ENCODE data around the gene FANK1. TPM values are rescaled to one million over a fixed set of nuclear protein-coding genes. Genes with fewer than 3 reads are reported as not detected.

FANK1 gene
- total RNA-seq, 1 donor from 2014 or later: 3.3 TPM

- DNase-seq (ENCODE audit: low spot score): no peak
- peaks cover 28% of the 10 kb centered on the region for H3K4me1 Mint-ChIP-seq (ENCODE audit: low read depth)
- H3K27me3 Mint-ChIP-seq (ENCODE audit: low read depth): no peaks in the 10 kb centered on the region
- H3K4me3 Mint-ChIP-seq (ENCODE audit: unreplicated experiment): no peak overlapping the region
- peaks cover 3% of the 10 kb centered on the region for H3K9me3 Mint-ChIP-seq (ENCODE audit: low read depth)
- peaks cover 30% of the 10 kb centered on the region for H3K36me3 Mint-ChIP-seq (ENCODE audit: low read depth)
- TF ChIP-seq CTCF (IDR thresholded peaks at IDR 0.05): no peak
- H3K27ac Mint-ChIP-seq (ENCODE audit: unreplicated experiment): no peak overlapping the region
Observed at GRCh38 chr10:126016156-126016805, 119.9 kb downstream of the FANK1 start.

GRCh38 chr10:126016882-126017281 lies 120.5 kb downstream of the FANK1 start:
- H3K4me3 Mint-ChIP-seq (ENCODE audit: unreplicated experiment): no peak overlapping the region
- H3K27me3 Mint-ChIP-seq (ENCODE audit: low read depth): no peaks in the 10 kb centered on the region
- no peak for DNase-seq (ENCODE audit: low spot score)
- H3K4me1 Mint-ChIP-seq (ENCODE audit: low read depth): peaks cover 28% of the 10 kb centered on the region
- peaks cover 29% of the 10 kb centered on the region for H3K36me3 Mint-ChIP-seq (ENCODE audit: low read depth)
- no peak overlapping the region for H3K27ac Mint-ChIP-seq (ENCODE audit: unreplicated experiment)
- no peak for TF ChIP-seq CTCF (IDR thresholded peaks at IDR 0.05)
- peaks cover 3% of the 10 kb centered on the region for H3K9me3 Mint-ChIP-seq (ENCODE audit: low read depth)

- no peak for DNase-seq (ENCODE audit: low spot score)
- Mint-ChIP-seq H3K9me3 (ENCODE audit: low read depth) (peaks cover 3% of the 10 kb centered on the region), H3K4me1 (ENCODE audit: low read depth) (peaks cover 19% of the 10 kb centered on the region), H3K27ac (ENCODE audit: unreplicated experiment) (no peak overlapping the region), H3K4me3 (ENCODE audit: unreplicated experiment) (no peak overlapping the region), H3K27me3 (ENCODE audit: low read depth) (no peaks in the 10 kb centered on the region), H3K36me3 (ENCODE audit: low read depth) (peaks cover 26% of the 10 kb centered on the region)
- TF ChIP-seq CTCF (IDR thresholded peaks at IDR 0.05): no peak
Observed at GRCh38 chr10:126017961-126018560, 121.7 kb downstream of the FANK1 start.

- no peaks in the 10 kb centered on the region for H3K4me1 Mint-ChIP-seq (ENCODE audit: low read depth)
- no peak overlapping the region for H3K27ac Mint-ChIP-seq (ENCODE audit: unreplicated experiment)
- no peak overlapping the region for H3K4me3 Mint-ChIP-seq (ENCODE audit: unreplicated experiment)
- H3K9me3 Mint-ChIP-seq (ENCODE audit: low read depth): peaks cover 13% of the 10 kb centered on the region
- no peaks in the 10 kb centered on the region for H3K27me3 Mint-ChIP-seq (ENCODE audit: low read depth)
- H3K36me3 Mint-ChIP-seq (ENCODE audit: low read depth): peaks cover 37% of the 10 kb centered on the region
- no peak for TF ChIP-seq CTCF (IDR thresholded peaks at IDR 0.05)
- DNase-seq (ENCODE audit: low spot score): no peak
Observed at GRCh38 chr10:126021833-126022500, 125.6 kb downstream of the FANK1 start.

GRCh38 chr10:126022841-126023240 lies 126.5 kb downstream of the FANK1 start:
- Mint-ChIP-seq H3K9me3 (ENCODE audit: low read depth) (peaks cover 19% of the 10 kb centered on the region), H3K4me3 (ENCODE audit: unreplicated experiment) (no peak overlapping the region), H3K4me1 (ENCODE audit: low read depth) (no peaks in the 10 kb centered on the region), H3K36me3 (ENCODE audit: low read depth) (peaks cover 39% of the 10 kb centered on the region), H3K27me3 (ENCODE audit: low read depth) (no peaks in the 10 kb centered on the region), H3K27ac (ENCODE audit: unreplicated experiment) (no peak overlapping the region)
- no peak for DNase-seq (ENCODE audit: low spot score)
- no peak for TF ChIP-seq CTCF (IDR thresholded peaks at IDR 0.05)

Measured in chondrocyte (in vitro differentiated cells).